Retina (tissue), 1 donor: ENCODE results near the gene PDE4B.
"Not testable (repeated sequence)": the region's sequence is repeated elsewhere in the genome, so short reads cannot be mapped to it uniquely, and the experiment has no call there.

Experiments used
- DNase-seq: peaks from one replicate; pipeline ENCODE4 v3.0.0-alpha.2; 2016

PDE4B gene

GRCh38 chr1:65958561-65959350 lies 166.1 kb downstream of the PDE4B start:
- peak; percentile 68 for DNase-seq

- no peak for DNase-seq
Observed at GRCh38 chr1:65959896-65960567, 167.3 kb downstream of the PDE4B start.

- peak; percentile 15 for DNase-seq
Observed at GRCh38 chr1:65963156-65963888, 170.6 kb downstream of the PDE4B start.

- DNase-seq: no peak
Observed at GRCh38 chr1:65964123-65964522, 171.4 kb downstream of the PDE4B start.

- no peak for DNase-seq
Observed at GRCh38 chr1:65965112-65965996, 172.7 kb downstream of the PDE4B start.

- not testable (repeated sequence) for DNase-seq
Observed at GRCh38 chr1:65967492-65967891, 174.8 kb downstream of the PDE4B start.

GRCh38 chr1:65971547-65971946 lies 178.9 kb downstream of the PDE4B start:
- no peak for DNase-seq

- no peak for DNase-seq
Observed at GRCh38 chr1:65975708-65976107, 183.0 kb downstream of the PDE4B start.

- DNase-seq: peak; percentile 66
Observed at GRCh38 chr1:65979136-65980044, 186.7 kb downstream of the PDE4B start.

GRCh38 chr1:65980237-65980636 lies 187.5 kb downstream of the PDE4B start:
- DNase-seq: no peak

- DNase-seq: no peak
Observed at GRCh38 chr1:65983500-65983899, 190.8 kb downstream of the PDE4B start.

- DNase-seq: no peak
Observed at GRCh38 chr1:65985393-65986066, 192.8 kb downstream of the PDE4B start.

GRCh38 chr1:65986146-65986545 lies 193.5 kb downstream of the PDE4B start:
- no peak for DNase-seq

- no peak for DNase-seq
Observed at GRCh38 chr1:65990161-65990560, 197.5 kb downstream of the PDE4B start.

- DNase-seq: no peak
Observed at GRCh38 chr1:65991694-65992093, 199.0 kb downstream of the PDE4B start.

GRCh38 chr1:65992165-65992821 lies 199.6 kb downstream of the PDE4B start:
- peak; percentile 53 for DNase-seq

- DNase-seq: no peak
Observed at GRCh38 chr1:65992831-65993271, 200.2 kb downstream of the PDE4B start.

GRCh38 chr1:65994223-65994622 lies 201.5 kb downstream of the PDE4B start:
- no peak for DNase-seq

- no peak for DNase-seq
Observed at GRCh38 chr1:65995336-65995735, 202.6 kb downstream of the PDE4B start.

GRCh38 chr1:65995928-65996327 lies 203.2 kb downstream of the PDE4B start:
- no peak for DNase-seq
